Skeletal muscle tissue (tissue), 4 donors: ENCODE data around the gene ACSM6. TPM values are rescaled to one million over a fixed set of nuclear protein-coding genes. Genes with fewer than 3 reads are reported as not detected.

Source experiments
- H3K27ac ChIP-seq: one replicate; pipeline ENCODE4 v1.7.0; 2013; ENCODE audit warnings: mild to moderate bottlenecking, low read depth, low read length, inconsistent platforms
- H3K27me3 ChIP-seq, 3 donors: one replicate each; pipeline ENCODE4 v1.7.0; 2013; ENCODE audit warnings: low read length in 3 of 3; ENCODE audit not compliant: control insufficient read depth in 3 of 3, insufficient read depth in 3 of 3
- H3K36me3 ChIP-seq, 3 donors: one replicate each; pipeline ENCODE4 v1.7.0; 2013; ENCODE audit warnings: low read length in 3 of 3; ENCODE audit not compliant: control insufficient read depth in 3 of 3, insufficient read depth in 3 of 3
- H3K4me1 ChIP-seq, 3 donors: one replicate each; pipeline ENCODE4 v1.7.0; 2013; ENCODE audit warnings: low read length in 3 of 3, mild to moderate bottlenecking in 3 of 3; ENCODE audit not compliant: control insufficient read depth in 3 of 3, insufficient read depth in 3 of 3
- H3K4me3 ChIP-seq, 3 donors: one replicate each; pipeline ENCODE4 v1.7.0; 2013; ENCODE audit warnings: low read length in 3 of 3
- H3K9ac ChIP-seq, 3 donors: one replicate each; pipeline ENCODE4 v1.7.0; 2013; ENCODE audit warnings: low read length in 3 of 3, mild to moderate bottlenecking in 3 of 3, moderate library complexity in 2 of 3, low read depth in 1 of 3
- H3K9me3 ChIP-seq, 3 donors: one replicate each; pipeline ENCODE4 v1.7.0; 2013; ENCODE audit warnings: low read length in 3 of 3; ENCODE audit not compliant: control insufficient read depth in 3 of 3
- total RNA-seq: library from RNA; depleted of rRNA; stranded (reverse); fragments of >200 nt; gene quantifications from one replicate; pipeline ENCODE4 v1.2.3, GENCODE V29; 2014
- donor health status: Osteomylitis.

The ACSM6 gene, protein sequence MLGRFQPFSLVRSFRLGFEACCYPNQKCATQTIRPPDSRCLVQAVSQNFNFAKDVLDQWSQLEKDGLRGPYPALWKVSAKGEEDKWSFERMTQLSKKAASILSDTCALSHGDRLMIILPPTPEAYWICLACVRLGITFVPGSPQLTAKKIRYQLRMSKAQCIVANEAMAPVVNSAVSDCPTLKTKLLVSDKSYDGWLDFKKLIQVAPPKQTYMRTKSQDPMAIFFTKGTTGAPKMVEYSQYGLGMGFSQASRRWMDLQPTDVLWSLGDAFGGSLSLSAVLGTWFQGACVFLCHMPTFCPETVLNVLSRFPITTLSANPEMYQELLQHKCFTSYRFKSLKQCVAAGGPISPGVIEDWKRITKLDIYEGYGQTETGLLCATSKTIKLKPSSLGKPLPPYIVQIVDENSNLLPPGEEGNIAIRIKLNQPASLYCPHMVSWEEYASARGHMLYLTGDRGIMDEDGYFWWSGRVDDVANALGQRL
- total RNA-seq: not detected

GRCh38 chr10:95193944-95194343 is at the start of gene ACSM6:
Gene ACSM6, plus strand, starts transcription at chr10:95194238. Its CDS starts 248 bp downstream, at chr10:95194486.
- Histone ChIP-seq H3K4me3 (no peak within 1 kb of the TSS), H3K9me3 (no peaks in the 10 kb centered on the region), H3K27me3 (no peaks in the 10 kb centered on the region), H3K27ac (no peak within 1 kb of the TSS), H3K4me1 (peaks cover 0 to 3% (median 0%) of the 10 kb centered on the region in 3 donors), H3K9ac (no peak within 1 kb of the TSS), H3K36me3 (no peaks in the 10 kb centered on the region)

DNA sequence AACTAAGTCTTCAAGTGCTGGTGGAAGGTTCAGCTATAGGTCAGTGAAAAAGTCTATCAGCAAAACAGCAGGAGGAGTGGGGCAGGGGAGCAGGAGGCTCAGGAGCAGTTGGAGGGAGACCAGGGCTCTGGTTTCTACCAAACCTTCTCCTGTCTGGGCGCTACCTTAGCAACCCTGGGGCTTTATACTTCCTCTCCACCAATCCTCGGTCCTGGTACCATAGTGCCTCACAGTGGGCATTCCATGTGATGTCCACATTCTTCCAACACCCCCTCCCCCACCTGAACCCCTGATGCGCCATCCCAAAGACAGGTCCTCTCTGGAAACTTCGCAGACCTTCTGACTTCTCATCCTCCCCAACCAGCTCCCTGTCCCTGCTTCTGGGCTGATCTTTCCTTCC is 25.3 kb upstream of the ACSM6 start:
- Histone ChIP-seq H3K9ac (no peak overlapping the region), H3K9me3 (no peaks in the 10 kb centered on the region), H3K4me3 (no peak overlapping the region), H3K27ac (no peak overlapping the region), H3K36me3 (no peaks in the 10 kb centered on the region), H3K27me3 (no peaks in the 10 kb centered on the region), H3K4me1 (no peaks in the 10 kb centered on the region)

DNA sequence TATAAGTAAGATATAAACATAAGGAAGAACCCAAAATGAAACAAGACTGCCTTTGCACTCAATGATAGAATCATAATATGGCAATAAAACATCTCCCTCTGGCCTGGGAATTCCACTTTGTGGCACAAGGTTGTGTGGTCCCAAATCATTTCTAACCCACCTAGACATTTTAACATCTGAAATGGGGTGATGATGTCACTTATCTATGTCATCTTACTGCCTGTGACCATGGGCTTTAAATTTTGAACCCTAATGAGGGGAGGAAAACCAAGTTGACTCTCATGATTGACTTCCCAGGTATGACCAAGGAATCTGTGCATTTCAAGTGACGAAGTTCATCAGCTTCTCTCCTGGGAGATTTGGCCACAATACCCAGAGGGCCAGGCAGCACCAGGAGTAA is 24.5 kb upstream of the ACSM6 start:
- Histone ChIP-seq H3K9ac (no peak overlapping the region), H3K27me3 (no peaks in the 10 kb centered on the region), H3K4me1 (no peaks in the 10 kb centered on the region), H3K4me3 (no peak overlapping the region), H3K36me3 (no peaks in the 10 kb centered on the region), H3K27ac (no peak overlapping the region), H3K9me3 (no peaks in the 10 kb centered on the region)

DNA sequence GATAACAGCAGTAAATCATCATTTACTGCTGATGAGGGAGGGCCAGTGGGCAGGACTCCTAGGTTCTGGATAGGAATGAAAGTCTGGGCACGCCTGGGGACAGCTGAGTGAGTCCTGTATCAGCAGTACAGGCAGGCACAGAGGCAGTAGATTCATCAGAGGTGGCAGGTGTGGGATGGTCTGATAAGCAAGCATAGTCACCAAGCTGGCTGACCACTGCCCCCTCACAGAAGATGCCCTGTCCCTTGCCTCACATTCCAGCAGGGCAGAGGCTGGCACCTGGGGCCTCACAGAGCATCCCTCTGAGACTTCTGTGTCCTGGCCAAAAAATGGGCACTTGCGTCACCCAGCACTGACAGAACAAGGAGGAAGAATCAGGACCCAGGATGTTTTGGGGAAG is 23.2 kb upstream of the ACSM6 start:
- Histone ChIP-seq H3K27ac (no peak overlapping the region), H3K36me3 (no peaks in the 10 kb centered on the region), H3K9me3 (no peaks in the 10 kb centered on the region), H3K27me3 (no peaks in the 10 kb centered on the region), H3K9ac (no peak overlapping the region), H3K4me3 (no peak overlapping the region), H3K4me1 (no peaks in the 10 kb centered on the region)

DNA sequence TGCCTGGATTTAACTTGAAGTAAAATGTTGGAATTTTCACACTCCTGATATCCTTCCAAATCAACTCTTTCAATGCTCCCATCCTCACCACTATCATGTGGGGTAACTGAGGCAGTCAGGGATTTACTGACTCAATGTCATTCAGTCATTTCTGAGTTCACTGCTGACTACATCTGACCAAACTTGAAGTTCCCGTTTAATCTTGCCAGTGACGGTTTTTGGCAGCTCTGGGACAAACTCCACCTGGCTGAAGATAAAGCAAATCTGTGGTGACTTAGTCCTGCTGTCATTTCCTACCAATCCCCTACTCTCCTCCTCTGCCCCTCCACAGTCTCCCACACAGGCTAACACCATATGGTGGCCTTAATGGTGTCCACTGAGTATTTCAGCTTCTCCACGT is 22.7 kb upstream of the ACSM6 start:
- Histone ChIP-seq H3K27ac (no peak overlapping the region), H3K4me1 (no peaks in the 10 kb centered on the region), H3K27me3 (no peaks in the 10 kb centered on the region), H3K36me3 (no peaks in the 10 kb centered on the region), H3K4me3 (no peak overlapping the region), H3K9me3 (peaks cover 0 to 1% (median 0%) of the 10 kb centered on the region in 3 donors), H3K9ac (no peak overlapping the region)

DNA sequence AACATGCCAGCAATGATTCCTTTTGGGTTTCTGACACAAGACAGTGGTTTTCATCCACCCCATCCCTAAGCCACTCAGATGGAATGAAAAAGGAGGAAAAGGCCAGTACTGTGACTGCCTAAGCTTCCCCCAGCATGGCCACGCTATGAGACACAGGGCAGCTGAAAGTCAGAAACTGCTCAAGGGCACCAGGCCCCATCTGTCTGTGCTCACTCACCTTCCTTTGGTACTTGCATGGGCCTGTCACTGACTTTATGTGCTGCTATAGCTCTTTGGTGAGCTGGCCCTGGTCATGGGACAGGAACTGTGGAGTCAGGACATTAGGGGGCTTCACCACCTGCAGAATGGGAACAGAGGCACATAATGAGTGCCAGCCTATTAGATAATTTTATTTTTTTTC is 21.2 kb upstream of the ACSM6 start:
- Histone ChIP-seq H3K36me3 (no peaks in the 10 kb centered on the region), H3K27me3 (no peaks in the 10 kb centered on the region), H3K9me3 (peaks cover 0 to 2% (median 0%) of the 10 kb centered on the region in 3 donors), H3K9ac (no peak overlapping the region), H3K27ac (no peak overlapping the region), H3K4me3 (no peak overlapping the region), H3K4me1 (no peaks in the 10 kb centered on the region)

GRCh38 chr10:95176101-95176500 is 17.9 kb upstream of the ACSM6 start:
- Histone ChIP-seq H3K9ac (no peak overlapping the region), H3K4me3 (no peak overlapping the region), H3K4me1 (no peaks in the 10 kb centered on the region), H3K36me3 (no peaks in the 10 kb centered on the region), H3K27me3 (no peaks in the 10 kb centered on the region), H3K9me3 (peaks cover 0 to 2% (median 0%) of the 10 kb centered on the region in 3 donors), H3K27ac (no peak overlapping the region)

- peaks cover 0 to 2% (median 0%) of the 10 kb centered on the region in 3 donors for H3K9me3 ChIP-seq
- no peaks in the 10 kb centered on the region for H3K27me3 ChIP-seq
- H3K9ac ChIP-seq: no peak overlapping the region
- no peaks in the 10 kb centered on the region for H3K36me3 ChIP-seq
- no peak overlapping the region for H3K27ac ChIP-seq
- no peaks in the 10 kb centered on the region for H3K4me1 ChIP-seq
- no peak overlapping the region for H3K4me3 ChIP-seq
These were observed 16.6 kb upstream of the ACSM6 start for GRCh38 chr10:95177429-95177828.

- H3K9ac ChIP-seq: no peak overlapping the region
- H3K9me3 ChIP-seq: peaks cover 0 to 2% (median 0%) of the 10 kb centered on the region in 3 donors
- no peaks in the 10 kb centered on the region for H3K27me3 ChIP-seq
- peaks cover 0 to 3% (median 2%) of the 10 kb centered on the region in 3 donors for H3K4me1 ChIP-seq
- no peak overlapping the region for H3K4me3 ChIP-seq
- no peak overlapping the region for H3K27ac ChIP-seq
- H3K36me3 ChIP-seq: no peaks in the 10 kb centered on the region
These were observed 15.8 kb upstream of the ACSM6 start for GRCh38 chr10:95178266-95178665.

GRCh38 chr10:95178797-95179196 is 15.2 kb upstream of the ACSM6 start:
- Histone ChIP-seq H3K27me3 (no peaks in the 10 kb centered on the region), H3K4me3 (no peak overlapping the region), H3K9me3 (peaks cover 0 to 2% (median 0%) of the 10 kb centered on the region in 3 donors), H3K36me3 (no peaks in the 10 kb centered on the region), H3K9ac (no peak overlapping the region), H3K27ac (no peak overlapping the region), H3K4me1 (peaks cover 0 to 3% (median 3%) of the 10 kb centered on the region in 3 donors)
